Chondrocyte (in vitro differentiated cells): ENCODE measurements around the gene TBPL1. TPM values are rescaled to one million over a fixed set of nuclear protein-coding genes. Genes with fewer than 3 reads are reported as not detected.
A peak's percentile ranks its signal among the peaks of the same experiment; 100 is the strongest.

Experiments
- DNase-seq: peaks from one replicate; pipeline ENCODE4 v3.0.0; 2021; ENCODE audit warnings: mixed read lengths, low spot score
- H3K27ac Mint-ChIP-seq: one replicate; pipeline ENCODE4 v1.8.0; 2021; ENCODE audit warnings: mild to moderate bottlenecking, moderate library complexity, mixed read lengths; ENCODE audit not compliant: unreplicated experiment
- H3K27me3 Mint-ChIP-seq: 2 replicates; pipeline ENCODE4 v1.8.0; 2021; ENCODE audit warnings: low read depth, mixed read lengths
- H3K36me3 Mint-ChIP-seq: 2 replicates; pipeline ENCODE4 v1.8.0; 2021; ENCODE audit warnings: low read depth, mixed read lengths
- H3K4me1 Mint-ChIP-seq: 2 replicates; pipeline ENCODE4 v1.8.0; 2021; ENCODE audit warnings: low read depth, mild to moderate bottlenecking, mixed read lengths
- H3K4me3 Mint-ChIP-seq: one replicate; pipeline ENCODE4 v1.8.0; 2021; ENCODE audit warnings: mild to moderate bottlenecking, moderate library complexity, mixed read lengths; ENCODE audit not compliant: unreplicated experiment
- H3K9me3 Mint-ChIP-seq: 2 replicates; pipeline ENCODE4 v1.8.0; 2021; ENCODE audit warnings: low read depth, mixed read lengths
- total RNA-seq: library from RNA; stranded (reverse); gene quantifications from 3 replicates; pipeline ENCODE4 v1.2.1, GENCODE V29; 2021
- TF ChIP-seq, protein P1 (sequence below): fragments of 200-600 bp; sonication (generic); IDR thresholded peaks from 2 replicates; pipeline ENCODE4 v1.5.0; 2021; ENCODE audit warnings: antibody characterized with exemption, mild to moderate bottlenecking, moderate library complexity

The TBPL1 gene
- total RNA-seq, 1 donor from 2014 or later, result 28.5 TPM

- no peak for DNase-seq
- TF ChIP-seq, protein P1, sequence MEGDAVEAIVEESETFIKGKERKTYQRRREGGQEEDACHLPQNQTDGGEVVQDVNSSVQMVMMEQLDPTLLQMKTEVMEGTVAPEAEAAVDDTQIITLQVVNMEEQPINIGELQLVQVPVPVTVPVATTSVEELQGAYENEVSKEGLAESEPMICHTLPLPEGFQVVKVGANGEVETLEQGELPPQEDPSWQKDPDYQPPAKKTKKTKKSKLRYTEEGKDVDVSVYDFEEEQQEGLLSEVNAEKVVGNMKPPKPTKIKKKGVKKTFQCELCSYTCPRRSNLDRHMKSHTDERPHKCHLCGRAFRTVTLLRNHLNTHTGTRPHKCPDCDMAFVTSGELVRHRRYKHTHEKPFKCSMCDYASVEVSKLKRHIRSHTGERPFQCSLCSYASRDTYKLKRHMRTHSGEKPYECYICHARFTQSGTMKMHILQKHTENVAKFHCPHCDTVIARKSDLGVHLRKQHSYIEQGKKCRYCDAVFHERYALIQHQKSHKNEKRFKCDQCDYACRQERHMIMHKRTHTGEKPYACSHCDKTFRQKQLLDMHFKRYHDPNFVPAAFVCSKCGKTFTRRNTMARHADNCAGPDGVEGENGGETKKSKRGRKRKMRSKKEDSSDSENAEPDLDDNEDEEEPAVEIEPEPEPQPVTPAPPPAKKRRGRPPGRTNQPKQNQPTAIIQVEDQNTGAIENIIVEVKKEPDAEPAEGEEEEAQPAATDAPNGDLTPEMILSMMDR, result no peak
- Mint-ChIP-seq H3K4me1 (peaks cover 47% of the 10 kb centered on the region), H3K36me3 (no peaks in the 10 kb centered on the region), H3K9me3 (no peaks in the 10 kb centered on the region), H3K4me3 (no peak overlapping the region), H3K27me3 (no peaks in the 10 kb centered on the region), H3K27ac (peak overlapping the region; percentile 18)
Measured at GRCh38 chr6:133969921-133970295, 16.9 kb downstream of the TBPL1 start.

DNA sequence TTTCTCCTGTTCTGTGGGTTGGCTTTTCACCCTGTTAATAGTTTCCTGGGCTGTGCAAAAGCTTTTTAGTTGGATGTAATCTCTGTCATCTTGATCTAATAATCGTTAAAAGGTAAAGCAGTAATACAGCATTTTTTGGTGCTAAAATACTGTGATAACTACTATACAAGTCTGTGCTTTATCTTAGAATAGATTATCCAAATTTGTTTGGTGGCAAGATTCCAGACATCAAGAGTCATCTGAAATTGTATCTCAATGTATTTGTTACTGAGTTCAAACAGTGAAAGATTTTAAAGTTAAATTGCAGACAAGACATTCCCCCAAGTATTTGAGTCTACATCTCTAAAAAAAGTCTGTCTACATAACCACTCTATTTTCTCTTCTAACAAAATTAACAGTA, 18.8 kb downstream of the TBPL1 start:
- no peaks in the 10 kb centered on the region for H3K27me3 Mint-ChIP-seq
- no peak for DNase-seq
- H3K36me3 Mint-ChIP-seq, result no peaks in the 10 kb centered on the region
- no peaks in the 10 kb centered on the region for H3K9me3 Mint-ChIP-seq
- H3K4me1 Mint-ChIP-seq, result peaks cover 33% of the 10 kb centered on the region
- TF ChIP-seq, protein P1, result no peak
- no peak overlapping the region for H3K27ac Mint-ChIP-seq
- H3K4me3 Mint-ChIP-seq, result no peak overlapping the region

GRCh38 chr6:133972388-133972787, 19.4 kb downstream of the TBPL1 start:
- Mint-ChIP-seq H3K4me1 (peaks cover 31% of the 10 kb centered on the region), H3K27me3 (no peaks in the 10 kb centered on the region), H3K27ac (no peak overlapping the region), H3K4me3 (no peak overlapping the region), H3K36me3 (no peaks in the 10 kb centered on the region), H3K9me3 (no peaks in the 10 kb centered on the region)
- TF ChIP-seq, protein P1, result no peak
- no peak for DNase-seq

DNA sequence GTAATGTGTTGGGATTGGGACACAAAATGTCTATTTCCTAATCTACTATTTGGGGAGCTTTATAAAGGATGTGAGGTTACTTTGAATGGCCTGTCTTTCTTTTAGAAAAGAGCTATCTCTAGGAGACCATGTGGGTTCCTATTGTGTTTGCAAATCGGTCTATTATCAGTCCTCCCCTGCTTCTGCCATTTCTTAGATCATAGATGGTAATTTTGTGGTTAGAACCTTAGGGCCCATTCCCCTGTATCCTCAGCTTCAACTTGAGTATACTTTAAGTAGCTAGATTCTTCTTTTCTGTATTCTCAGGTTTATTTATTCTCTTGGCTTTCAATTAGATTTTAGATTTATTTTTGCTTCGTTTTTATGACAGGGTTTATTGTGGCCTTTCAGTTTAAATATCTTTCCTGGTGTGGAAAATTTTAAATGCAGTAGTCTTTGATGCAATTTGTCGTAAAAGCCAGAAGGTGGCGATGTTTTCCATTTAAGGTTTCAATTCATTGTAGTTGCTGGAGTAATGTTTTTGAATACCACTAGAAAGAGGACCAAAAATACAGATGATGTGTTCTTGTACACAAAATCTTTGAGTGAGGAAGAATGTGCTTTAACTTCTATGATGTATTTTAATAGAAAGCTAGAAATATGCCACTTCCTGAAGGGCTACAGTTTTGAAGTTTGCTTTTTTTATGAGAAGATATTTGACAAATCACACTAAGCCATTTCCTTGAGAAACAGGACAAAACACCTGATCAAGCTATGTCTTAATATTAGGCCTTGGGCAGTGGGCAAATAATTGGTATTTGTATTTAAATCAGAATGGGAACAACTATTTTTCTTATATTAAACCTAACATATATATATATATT, 20.3 kb downstream of the TBPL1 start:
- H3K9me3 Mint-ChIP-seq, result no peaks in the 10 kb centered on the region
- no peak overlapping the region for H3K27ac Mint-ChIP-seq
- TF ChIP-seq, protein P1, result peak; percentile 94
- H3K36me3 Mint-ChIP-seq, result no peaks in the 10 kb centered on the region
- no peaks in the 10 kb centered on the region for H3K27me3 Mint-ChIP-seq
- no peak overlapping the region for H3K4me3 Mint-ChIP-seq
- DNase-seq, result no peak
- H3K4me1 Mint-ChIP-seq, result peaks cover 34% of the 10 kb centered on the region

DNA sequence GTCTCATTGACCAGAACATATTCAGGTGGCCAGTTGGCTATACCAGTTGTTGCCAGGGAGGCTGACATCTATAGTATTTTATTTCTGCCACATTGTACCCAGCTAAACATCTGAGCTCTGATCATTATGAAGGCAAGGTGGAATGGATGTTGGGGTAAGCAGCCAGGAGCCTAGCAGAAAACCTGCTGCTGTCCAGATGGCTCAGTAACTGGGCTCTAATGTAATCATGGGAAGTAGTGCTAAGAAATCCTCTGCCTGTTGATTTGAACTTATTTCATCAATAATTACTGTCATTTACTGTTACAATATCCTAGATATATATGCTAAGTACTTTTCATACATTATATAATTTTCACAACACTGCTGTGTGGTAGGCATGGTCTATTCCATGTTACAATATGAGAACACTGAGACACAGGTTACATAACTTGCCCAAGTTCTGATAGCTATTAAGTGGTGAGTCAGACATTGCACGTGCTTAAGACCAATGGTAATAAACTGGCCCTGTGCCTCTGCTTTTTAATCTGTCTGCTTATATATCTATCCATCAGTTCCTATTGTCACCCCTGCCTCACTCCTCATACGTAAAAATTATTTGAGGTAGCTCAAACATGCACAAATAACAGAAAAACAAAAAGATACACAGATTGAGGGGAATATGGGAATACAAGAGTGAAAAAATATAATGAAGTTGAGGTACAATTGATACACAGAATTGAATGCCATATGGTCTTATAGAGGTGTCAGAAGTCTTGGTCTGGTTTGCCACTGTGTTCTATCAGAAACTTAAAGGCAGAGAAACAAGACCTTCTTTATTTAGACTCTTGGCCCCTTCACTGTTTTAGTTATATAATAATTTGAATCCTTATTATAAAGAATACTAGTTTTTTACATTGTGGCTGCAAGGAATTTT, 25.2 kb downstream of the TBPL1 start:
- Mint-ChIP-seq H3K9me3 (no peaks in the 10 kb centered on the region), H3K4me1 (peaks cover 37% of the 10 kb centered on the region), H3K36me3 (peaks cover 10% of the 10 kb centered on the region), H3K4me3 (no peak overlapping the region), H3K27me3 (no peaks in the 10 kb centered on the region), H3K27ac (peak overlapping the region; percentile 20)
- DNase-seq, result no peak
- TF ChIP-seq, protein P1, result no peak
